Stomach smooth muscle (tissue), 2 donors: ENCODE results near the gene GDPD1.

Experiments used
- H3K27ac ChIP-seq: one replicate; pipeline ENCODE4 v1.7.0; 2013; ENCODE audit warnings: mild to moderate bottlenecking, low read length, inconsistent platforms
- H3K27me3 ChIP-seq, 2 donors: one replicate each; pipeline ENCODE4 v1.7.0; 2013; ENCODE audit warnings: low read length in 2 of 2; ENCODE audit not compliant: insufficient read depth in 2 of 2, control insufficient read depth in 1 of 2
- H3K36me3 ChIP-seq, 2 donors: one replicate each; pipeline ENCODE4 v1.7.0; 2013; ENCODE audit warnings: low read length in 2 of 2; ENCODE audit not compliant: control insufficient read depth in 2 of 2, insufficient read depth in 2 of 2
- H3K4me1 ChIP-seq: one replicate; pipeline ENCODE4 v1.7.0; 2013; ENCODE audit warnings: low read length; ENCODE audit not compliant: control insufficient read depth, insufficient read depth
- H3K4me3 ChIP-seq, 2 donors: one replicate each; pipeline ENCODE4 v1.7.0; 2013; ENCODE audit warnings: low read length in 2 of 2
- H3K9ac ChIP-seq, 2 donors: one replicate each; pipeline ENCODE4 v1.7.0; 2013; ENCODE audit warnings: low read length in 2 of 2, mild to moderate bottlenecking in 1 of 2
- H3K9me3 ChIP-seq, 2 donors: one replicate each; pipeline ENCODE4 v1.7.0; 2013; ENCODE audit warnings: low read length in 2 of 2; ENCODE audit not compliant: control insufficient read depth in 2 of 2
- donor health status: healthy.
- donor health status: Pancreatic carcinoma.

GDPD1 gene

GRCh38 chr17:59315866-59316265 lies 95.6 kb downstream of the GDPD1 start:
- H3K4me1 ChIP-seq, result no peaks in the 10 kb centered on the region
- no peaks in the 10 kb centered on the region for H3K27me3 ChIP-seq
- no peak overlapping the region for H3K9ac ChIP-seq
- H3K27ac ChIP-seq, result no peak overlapping the region
- H3K9me3 ChIP-seq, result no peaks in the 10 kb centered on the region
- no peak overlapping the region for H3K4me3 ChIP-seq
- no peaks in the 10 kb centered on the region for H3K36me3 ChIP-seq
